ENCODE data around the gene ACTL7B.
"Not testable (repeated sequence)": the region's sequence is repeated elsewhere in the genome, so short reads cannot be mapped to it uniquely, and the experiment has no call there.

ACTL7B gene

DNA sequence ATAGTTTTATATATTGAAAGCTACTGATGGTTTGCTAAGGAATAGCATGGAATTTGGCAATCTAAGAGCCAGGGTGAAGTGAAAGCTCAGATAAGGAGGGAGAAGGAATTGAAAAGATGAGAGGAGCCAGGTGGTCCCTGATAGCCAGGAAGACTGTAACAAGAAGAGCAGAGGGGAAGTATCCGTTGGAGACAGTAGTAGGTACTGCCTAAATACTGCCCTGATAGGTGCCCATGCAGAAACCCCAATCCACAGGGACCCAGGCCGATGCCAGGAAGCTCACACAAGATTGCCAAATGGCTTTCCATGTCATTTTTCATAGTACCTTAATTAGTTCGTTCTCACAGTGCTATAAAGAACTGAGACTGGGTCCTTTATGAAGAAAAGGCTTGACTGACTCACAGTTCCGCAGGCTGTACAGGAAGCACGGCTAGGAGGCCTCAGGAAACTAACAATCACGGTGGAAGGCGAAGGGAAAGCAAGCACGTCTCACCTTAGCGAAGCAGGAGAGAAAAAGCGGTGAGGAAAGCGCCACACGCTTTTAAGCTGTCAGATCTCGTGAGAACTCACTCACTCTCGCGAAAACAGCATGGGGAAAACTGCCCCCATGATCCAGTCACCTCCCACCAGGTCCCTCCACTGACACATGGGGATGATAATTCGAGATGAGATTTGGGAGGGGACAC, 13.0 kb downstream of the ACTL7B start:
- no peak for DNase-seq

GRCh38 chr9:108839561-108839960, 16.2 kb downstream of the ACTL7B start:
- not testable (repeated sequence) for DNase-seq

DNA sequence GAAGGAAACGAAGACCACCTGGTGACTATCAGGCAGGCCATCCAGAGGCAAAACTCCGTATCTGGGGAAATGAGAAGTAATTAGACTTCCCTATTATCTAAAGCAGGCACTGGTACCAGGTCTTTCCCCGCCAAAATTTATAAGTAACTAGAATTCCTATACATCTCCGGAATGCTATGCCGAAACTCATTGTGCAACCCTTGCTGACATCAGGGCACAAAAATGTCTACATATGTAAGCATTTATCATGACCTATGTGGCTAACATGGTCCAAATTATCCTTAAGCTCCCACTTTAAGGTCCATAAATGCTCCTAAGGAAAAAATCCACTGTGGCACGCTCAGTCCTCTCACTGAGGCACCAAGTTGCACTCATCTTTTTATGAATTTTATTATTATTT, 17.8 kb downstream of the ACTL7B start:
- DNase-seq: no peak

DNA sequence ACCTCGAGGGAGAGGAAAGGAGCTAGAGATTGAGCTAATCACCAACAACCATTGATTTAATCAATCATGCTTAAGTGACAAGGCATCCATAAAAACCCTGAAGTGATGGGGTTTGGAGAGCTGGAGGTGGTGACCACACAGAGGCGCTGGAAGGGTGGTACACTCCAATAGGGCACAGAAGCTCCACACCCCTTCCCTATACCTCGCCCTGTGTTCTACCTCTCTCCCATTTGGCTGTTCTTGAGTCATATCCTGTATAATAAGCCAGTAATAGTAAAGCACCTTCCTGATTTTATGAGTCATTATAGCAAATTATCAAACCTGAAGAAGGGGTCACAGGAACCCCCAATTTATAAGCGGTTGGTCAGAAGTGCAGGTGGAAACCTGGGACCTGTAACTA, 18.3 kb downstream of the ACTL7B start:
- no peak for DNase-seq

- DNase-seq: no peak
Measured at GRCh38 chr9:108836781-108837180, 19.0 kb downstream of the ACTL7B start.

DNA sequence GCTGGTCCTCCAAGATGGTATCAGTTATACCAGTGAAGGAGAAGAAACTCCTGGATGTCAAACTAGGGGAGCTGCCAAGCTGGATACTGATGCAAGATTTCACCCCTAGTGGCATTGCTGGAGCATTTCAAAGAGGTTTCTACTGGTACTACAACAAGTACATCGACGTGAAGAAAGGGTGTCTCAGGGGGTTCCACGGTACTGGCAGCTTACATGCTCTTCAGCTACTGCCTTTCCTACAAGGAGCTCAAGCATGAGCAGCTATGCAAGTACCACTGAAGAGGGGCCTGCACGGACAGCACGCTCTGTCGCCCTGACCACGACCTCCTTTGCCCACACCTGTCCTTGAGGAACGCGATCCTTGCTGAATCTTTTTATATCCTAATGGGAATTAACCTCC, 19.5 kb downstream of the ACTL7B start:
- DNase-seq: no peak

DNA sequence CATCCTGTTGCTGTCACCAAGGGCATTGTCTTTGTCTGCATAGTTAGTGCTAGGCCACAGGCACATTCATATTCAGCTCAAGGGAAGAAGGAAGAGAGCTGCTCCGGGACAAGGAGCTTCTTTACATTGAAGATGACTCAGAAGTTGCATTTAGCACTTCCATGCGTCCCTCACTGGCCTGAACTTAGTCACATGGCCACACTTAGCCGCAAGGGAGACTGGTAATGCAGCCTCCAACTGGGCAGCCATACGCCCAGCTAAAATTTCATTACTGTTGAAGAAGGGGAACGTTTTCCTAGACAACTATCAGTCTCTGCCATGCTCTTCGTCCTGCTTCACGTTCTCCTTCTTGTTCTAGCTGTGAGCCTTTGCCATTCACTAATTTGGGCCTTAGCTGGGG, 20.0 kb downstream of the ACTL7B start:
- no peak for DNase-seq

DNA sequence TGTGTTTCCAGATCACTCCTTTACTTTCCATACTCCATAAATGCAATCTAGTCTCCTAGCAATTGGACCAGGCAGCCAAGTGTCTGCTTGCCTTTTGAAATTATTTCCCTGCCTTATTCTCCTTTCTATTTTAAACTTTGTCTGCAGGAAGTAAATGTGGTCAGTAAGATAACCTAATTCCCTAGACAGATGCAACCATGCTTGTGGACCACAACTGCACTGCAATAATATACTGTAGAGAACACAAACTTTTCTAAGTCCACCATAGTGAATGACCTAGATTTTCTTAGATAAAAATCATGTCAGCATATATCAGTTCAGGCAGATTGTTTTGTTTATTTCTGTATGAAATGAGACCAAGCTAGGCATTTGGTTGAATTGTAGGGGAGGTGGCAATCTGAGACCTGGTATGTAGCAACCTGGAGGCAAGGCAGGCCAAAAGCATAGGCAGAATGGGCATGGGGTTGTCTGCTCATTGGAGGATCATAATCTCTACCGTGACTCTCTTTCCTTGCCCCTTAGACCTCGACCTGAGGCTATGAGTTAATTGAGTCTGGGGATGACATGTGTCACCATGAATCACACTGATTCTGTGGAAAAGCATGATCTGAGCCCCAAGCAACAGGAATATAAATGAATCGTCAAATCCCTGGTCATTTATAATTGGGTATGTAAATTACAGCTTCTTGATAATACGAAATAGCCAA, 20.7 kb downstream of the ACTL7B start:
- DNase-seq: no peak

GRCh38 chr9:108832179-108832500, 23.6 kb downstream of the ACTL7B start:
- DNase-seq: no peak

- no peak for DNase-seq
Measured at GRCh38 chr9:108831496-108832178, 24.1 kb downstream of the ACTL7B start.

GRCh38 chr9:108830272-108830671, 25.5 kb downstream of the ACTL7B start:
- no peak for DNase-seq

GRCh38 chr9:108823829-108824228, 32.0 kb downstream of the ACTL7B start:
- DNase-seq: no peak

DNA sequence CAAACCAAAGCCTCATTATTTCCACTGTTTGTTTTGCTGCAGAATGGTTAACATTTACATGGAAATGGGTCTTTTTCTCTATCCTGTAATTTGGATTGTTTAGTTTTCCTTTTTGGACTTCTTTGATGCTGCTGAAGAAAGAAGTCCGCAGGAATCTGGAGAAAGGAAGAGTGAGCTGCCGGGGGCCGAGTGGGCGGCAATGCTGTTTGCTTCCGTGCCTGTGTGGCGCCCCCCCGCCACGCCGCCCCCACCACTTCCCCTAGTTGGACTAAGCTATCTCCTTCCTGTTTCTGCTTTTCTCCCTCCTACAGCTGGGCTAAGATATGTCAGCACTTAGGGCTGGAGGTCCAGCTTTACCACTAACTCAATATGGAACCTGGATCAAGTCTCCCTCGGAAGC, 39.7 kb downstream of the ACTL7B start:
- DNase-seq: no peak

- DNase-seq: no peak
Measured at GRCh38 chr9:108815156-108815555, 40.6 kb downstream of the ACTL7B start.

- no peak for DNase-seq
Measured at GRCh38 chr9:108813951-108814601, 41.7 kb downstream of the ACTL7B start.

- no peak for DNase-seq
Measured at GRCh38 chr9:108812396-108813025, 43.3 kb downstream of the ACTL7B start.

DNA sequence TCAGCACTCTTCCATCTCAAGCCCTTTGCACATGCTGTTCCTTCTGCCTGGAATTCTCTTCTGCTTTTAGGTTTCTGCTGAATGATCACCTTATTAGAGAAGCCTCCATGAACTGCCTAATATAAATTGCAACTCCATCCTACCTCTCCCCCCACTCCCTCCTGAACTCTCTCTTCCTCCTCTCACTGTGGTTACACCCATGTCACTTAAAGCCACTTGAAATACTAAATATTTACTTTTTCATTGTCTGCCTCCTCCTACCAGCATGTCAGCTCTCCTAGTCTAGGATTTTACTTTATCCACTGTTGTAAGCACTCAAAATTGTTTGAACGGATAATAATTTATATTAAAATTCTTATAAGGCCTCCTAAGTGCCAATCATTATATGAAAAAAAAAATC, 43.8 kb downstream of the ACTL7B start:
- no peak for DNase-seq

DNA sequence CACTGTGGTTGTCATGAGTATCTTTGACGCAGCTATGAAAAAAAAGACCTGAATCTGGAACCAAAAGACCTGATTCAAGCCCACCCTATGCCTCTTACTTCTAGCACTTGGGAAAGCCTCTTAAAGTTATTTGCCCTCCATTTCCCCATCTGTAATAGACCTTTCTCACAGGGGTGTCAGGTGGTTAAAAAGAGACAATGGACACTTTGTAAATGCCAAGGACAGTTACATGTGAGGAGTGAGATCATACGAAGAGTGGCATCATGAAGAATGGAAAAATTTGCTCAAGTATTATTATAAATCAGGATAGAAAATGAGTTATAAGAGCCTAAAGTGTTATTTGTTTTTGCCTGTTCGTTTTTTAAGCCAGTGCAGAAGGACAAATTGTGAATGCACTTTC, 46.5 kb downstream of the ACTL7B start:
- DNase-seq: no peak

Measured in activated CD4-positive, CD25-positive, alpha-beta regulatory T cell (primary cell).